Measurements from ENCODE around the gene CMIP.

DNA sequence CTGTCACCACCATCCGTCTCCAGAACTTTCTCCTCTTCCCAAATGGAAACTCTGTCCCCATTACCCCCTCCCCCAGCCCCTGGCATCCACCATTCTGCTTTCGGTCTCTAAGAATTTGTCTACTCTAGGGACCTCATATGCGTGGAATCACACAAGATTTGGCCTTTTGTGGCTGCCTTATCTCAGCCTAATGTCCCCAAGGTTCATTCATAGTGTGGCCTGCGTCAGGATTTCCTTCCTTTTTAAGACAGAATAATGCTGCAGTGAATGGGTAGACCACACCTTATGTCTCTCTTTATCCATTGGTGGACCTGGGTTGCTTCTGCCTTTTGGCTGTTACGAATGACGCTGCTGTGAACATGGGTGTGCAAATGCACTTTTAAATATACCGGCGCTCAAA, 194.7 kb downstream of the CMIP start:
- TF ChIP-seq POLR2A (IDR thresholded peaks at IDR 0.05) (no peak), CTCF (IDR thresholded peaks at IDR 0.05) (no peak)

All from esophagus squamous epithelium (tissue), 4 donors.